Neural cell (in vitro differentiated cells): ENCODE results near the gene PRODH2. TPM values are rescaled to one million over a fixed set of nuclear protein-coding genes. Genes with fewer than 3 reads are reported as not detected.
"Not testable (repeated sequence)": the region's sequence is repeated elsewhere in the genome, so short reads cannot be mapped to it uniquely, and the experiment has no call there.

ENCODE experiments used
- H2AFZ ChIP-seq: fragments of 200-600, 300-800 bp; sonication (generic), shearing (Covaris generic); 2 replicates; pipeline ENCODE4 v1.6.0; 2014; ENCODE audit warnings: low read depth, mild to moderate bottlenecking, antibody characterized with exemption, low read length, moderate library complexity
- H3F3A ChIP-seq: fragments of 200-600 bp; shearing (Covaris generic); 2 replicates; pipeline ENCODE4 v1.6.1; 2016; ENCODE audit warnings: mild to moderate bottlenecking, moderate library complexity, mixed read lengths, antibody characterized with exemption, low read length; ENCODE audit not compliant: insufficient read depth, poor library complexity, severe bottlenecking
- H3K27ac ChIP-seq: fragments of 200-600, 300-800 bp; sonication (generic), shearing (Covaris generic); 2 replicates; pipeline ENCODE4 v1.5.1; 2014; ENCODE audit warnings: mild to moderate bottlenecking, low read length, moderate library complexity
- H3K27me3 ChIP-seq: fragments of 300-800, 200-600 bp; sonication (generic), shearing (Covaris generic); 2 replicates; pipeline ENCODE4 v1.6.0; 2014; ENCODE audit warnings: mild to moderate bottlenecking, low read depth, low read length, moderate library complexity; ENCODE audit not compliant: insufficient read depth
- H3K36me3 ChIP-seq: fragments of 300-800, 200-600 bp; sonication (generic), shearing (Covaris generic); 2 replicates; pipeline ENCODE4 v1.5.1; 2014; ENCODE audit warnings: mild to moderate bottlenecking, antibody characterized with exemption, low read length, moderate library complexity; ENCODE audit not compliant: insufficient read depth
- H3K4me2 ChIP-seq: fragments of 300-800, 200-600 bp; sonication (generic), shearing (Covaris generic); 2 replicates; pipeline ENCODE4 v1.6.0; 2014; ENCODE audit warnings: mild to moderate bottlenecking, low read length
- H3K4me3 ChIP-seq: fragments of 300-800, 200-600 bp; sonication (generic), shearing (Covaris generic); 2 replicates; pipeline ENCODE4 v1.5.1; 2014; ENCODE audit warnings: mild to moderate bottlenecking, low read length, moderate library complexity
- H3K79me2 ChIP-seq: fragments of 200-600 bp; shearing (Covaris generic); replicated peaks from 2 replicates; pipeline ENCODE4 v1.6.0; 2014; ENCODE audit warnings: mild to moderate bottlenecking, low read length, moderate library complexity; ENCODE audit not compliant: insufficient read depth
- H3K9ac ChIP-seq: fragments of 300-800, 200-600 bp; sonication (generic), shearing (Covaris generic); 2 replicates; pipeline ENCODE4 v1.6.1; 2016; ENCODE audit warnings: mild to moderate bottlenecking, low read length, mixed read lengths
- H3K9me2 ChIP-seq: fragments of 200-600 bp; shearing (Covaris generic); 2 replicates; pipeline ENCODE4 v1.6.1; 2016; ENCODE audit warnings: mild to moderate bottlenecking, low read length, mixed read lengths; ENCODE audit not compliant: insufficient read depth
- H3K9me3 ChIP-seq: fragments of 200-600, 300-800 bp; sonication (generic), shearing (Covaris generic); 2 replicates; pipeline ENCODE4 v1.6.1; 2016; ENCODE audit warnings: mild to moderate bottlenecking, mixed run types, low read length, moderate library complexity, mixed read lengths
- H4K20me1 ChIP-seq: fragments of 200-600 bp; shearing (Covaris generic); 2 replicates; pipeline ENCODE4 v1.6.1; 2016; ENCODE audit warnings: mild to moderate bottlenecking, mixed run types; ENCODE audit not compliant: insufficient read depth
- EP300 ChIP-seq: fragments of 450-650 bp; conservative IDR thresholded peaks from 2 replicates; pipeline ENCODE4 v1.6.1; 2014; ENCODE audit warnings: antibody characterized with exemption, mild to moderate bottlenecking, moderate library complexity; ENCODE audit not compliant: poor library complexity, severe bottlenecking
- EZH2 ChIP-seq: fragments of 200-600, 300-800 bp; shearing (Covaris generic), sonication (generic); IDR thresholded peaks from 2 replicates; pipeline ENCODE4 v1.6.1; 2014; ENCODE audit warnings: antibody characterized with exemption, low read length, borderline replicate concordance, mild to moderate bottlenecking; ENCODE audit not compliant: insufficient read depth, poor library complexity, severe bottlenecking
- MXI1 ChIP-seq: fragments of 450-650 bp; conservative IDR thresholded peaks from 2 replicates; pipeline ENCODE4 v1.6.1; 2014; ENCODE audit warnings: antibody characterized with exemption, mild to moderate bottlenecking; ENCODE audit not compliant: poor library complexity, severe bottlenecking
- POLR2AphosphoS5 ChIP-seq: IDR thresholded peaks from 2 replicates; pipeline ENCODE4 v1.6.1; 2012
- RAD21 ChIP-seq: fragments of 450-650 bp; conservative IDR thresholded peaks from 2 replicates; pipeline ENCODE4 v1.6.1; 2014; ENCODE audit warnings: antibody characterized with exemption, mild to moderate bottlenecking, moderate library complexity
- REST ChIP-seq: IDR thresholded peaks from 2 replicates; pipeline ENCODE4 v1.6.1; 2012; ENCODE audit warnings: borderline replicate concordance
- SMC3 ChIP-seq: fragments of 450-650 bp; conservative IDR thresholded peaks from 2 replicates; pipeline ENCODE4 v1.6.1; 2014; ENCODE audit warnings: antibody characterized with exemption, mild to moderate bottlenecking, moderate library complexity; ENCODE audit not compliant: poor library complexity
- TAF1 ChIP-seq: IDR thresholded peaks from 2 replicates; pipeline ENCODE4 v1.6.1; 2012; ENCODE audit warnings: low read depth
- polyA plus RNA-seq: library from polyadenylated mRNA; depleted of rRNA; stranded (reverse); fragments of >200 nt; gene quantifications from 2 replicates; pipeline ENCODE4 v1.2.3, GENCODE V29; 2014
- TF ChIP-seq, protein P1 (sequence below): fragments of 450-650 bp; IDR thresholded peaks from 2 replicates; pipeline ENCODE4 v1.5.1; 2014; ENCODE audit warnings: antibody characterized with exemption, mild to moderate bottlenecking, moderate library complexity; ENCODE audit not compliant: poor library complexity, severe bottlenecking

Gene PRODH2
- polyA plus RNA-seq, 1 donor from 2014 or later, result not detected

DNA sequence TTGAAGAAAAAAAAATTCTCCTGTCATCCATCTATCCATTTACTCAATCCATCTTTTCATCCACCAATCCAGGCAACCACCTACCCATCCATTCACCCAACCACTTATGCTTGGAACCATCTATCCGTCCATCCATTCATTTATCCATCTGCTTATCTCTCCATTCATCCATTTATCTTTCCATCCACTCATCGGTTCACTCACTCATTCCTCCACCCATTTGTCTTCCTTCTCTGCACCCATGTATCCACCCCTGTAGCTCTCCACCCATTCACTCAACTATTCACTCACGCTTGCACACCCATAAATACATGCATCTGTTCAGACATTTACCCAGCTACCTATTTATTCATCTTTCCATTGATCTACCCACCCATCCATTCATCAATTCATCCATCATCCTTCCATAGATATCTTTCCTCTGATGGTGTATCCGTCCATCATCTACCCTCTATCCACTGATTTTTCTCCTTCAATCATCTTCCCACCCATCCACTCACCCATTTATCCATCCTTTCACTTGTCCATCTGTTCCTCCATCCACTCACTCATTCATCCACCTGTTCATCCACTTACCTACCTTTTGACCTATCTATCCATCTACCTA, 30.1 kb upstream of the PRODH2 start:
- Histone ChIP-seq H3K4me2 (no peak overlapping the region), H3K9me3 (peaks cover 4% of the 10 kb centered on the region), H3K27me3 (peaks cover 59% of the 10 kb centered on the region), H4K20me1 (no peaks in the 10 kb centered on the region), H2AFZ (no peak overlapping the region), H3K9me2 (no peaks in the 10 kb centered on the region), H3K36me3 (no peaks in the 10 kb centered on the region), H3K79me2 (no peaks in the 10 kb centered on the region), H3K4me3 (no peak overlapping the region), H3F3A (no peaks in the 10 kb centered on the region), H3K9ac (no peak overlapping the region), H3K27ac (no peak overlapping the region)
- TF ChIP-seq, protein P1, sequence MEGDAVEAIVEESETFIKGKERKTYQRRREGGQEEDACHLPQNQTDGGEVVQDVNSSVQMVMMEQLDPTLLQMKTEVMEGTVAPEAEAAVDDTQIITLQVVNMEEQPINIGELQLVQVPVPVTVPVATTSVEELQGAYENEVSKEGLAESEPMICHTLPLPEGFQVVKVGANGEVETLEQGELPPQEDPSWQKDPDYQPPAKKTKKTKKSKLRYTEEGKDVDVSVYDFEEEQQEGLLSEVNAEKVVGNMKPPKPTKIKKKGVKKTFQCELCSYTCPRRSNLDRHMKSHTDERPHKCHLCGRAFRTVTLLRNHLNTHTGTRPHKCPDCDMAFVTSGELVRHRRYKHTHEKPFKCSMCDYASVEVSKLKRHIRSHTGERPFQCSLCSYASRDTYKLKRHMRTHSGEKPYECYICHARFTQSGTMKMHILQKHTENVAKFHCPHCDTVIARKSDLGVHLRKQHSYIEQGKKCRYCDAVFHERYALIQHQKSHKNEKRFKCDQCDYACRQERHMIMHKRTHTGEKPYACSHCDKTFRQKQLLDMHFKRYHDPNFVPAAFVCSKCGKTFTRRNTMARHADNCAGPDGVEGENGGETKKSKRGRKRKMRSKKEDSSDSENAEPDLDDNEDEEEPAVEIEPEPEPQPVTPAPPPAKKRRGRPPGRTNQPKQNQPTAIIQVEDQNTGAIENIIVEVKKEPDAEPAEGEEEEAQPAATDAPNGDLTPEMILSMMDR, result no peak
- TF ChIP-seq REST, result no peak
- no peak for TF ChIP-seq POLR2AphosphoS5
- TF ChIP-seq TAF1, result no peak
- no peak for TF ChIP-seq EP300
- no peak for TF ChIP-seq SMC3
- no peak for TF ChIP-seq RAD21
- no peak for TF ChIP-seq MXI1
- no peak for TF ChIP-seq EZH2

- Histone ChIP-seq H3F3A (no peaks in the 10 kb centered on the region), H3K9me3 (peaks cover 4% of the 10 kb centered on the region), H3K36me3 (no peaks in the 10 kb centered on the region), H4K20me1 (no peaks in the 10 kb centered on the region), H3K4me2 (no peak overlapping the region), H3K27me3 (peaks cover 54% of the 10 kb centered on the region), H3K4me3 (no peak overlapping the region), H3K9me2 (no peaks in the 10 kb centered on the region), H3K27ac (no peak overlapping the region), H3K79me2 (no peaks in the 10 kb centered on the region), H2AFZ (no peak overlapping the region), H3K9ac (no peak overlapping the region)
- TF ChIP-seq REST, result no peak
These were observed 29.4 kb upstream of the PRODH2 start for GRCh38 chr19:35841961-35842595.

DNA sequence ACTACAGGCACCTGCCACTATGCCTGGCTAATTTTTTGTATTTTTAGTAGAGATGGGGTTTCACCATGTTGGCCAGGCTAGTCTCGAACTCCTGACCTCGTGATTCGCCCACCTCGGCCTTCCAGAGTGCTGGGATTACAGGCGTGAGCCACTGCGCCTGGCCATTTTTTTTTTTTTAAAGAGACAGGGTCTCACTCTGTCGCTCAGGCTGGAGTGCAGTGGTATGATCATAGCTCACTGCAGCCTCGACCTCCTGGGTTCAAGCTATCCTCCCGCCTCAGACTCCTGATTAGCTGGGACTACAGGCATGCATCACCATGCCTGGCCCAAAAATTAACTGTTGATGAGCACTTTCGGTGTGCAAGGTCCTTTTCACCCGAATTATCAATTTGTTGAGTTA, 23.5 kb upstream of the PRODH2 start:
- H3K36me3 ChIP-seq, H3K9me3 ChIP-seq, H3F3A ChIP-seq, H3K9ac ChIP-seq, H2AFZ ChIP-seq, H3K79me2 ChIP-seq, H3K4me3 ChIP-seq, H4K20me1 ChIP-seq, H3K27ac ChIP-seq, H3K4me2 ChIP-seq, H3K9me2 ChIP-seq, H3K27me3 ChIP-seq: not testable (repeated sequence)
